Activated T-cell treated with anti-CD3 and anti-CD28 coated beads for 48 hours (primary cell): ENCODE measurements around the gene TAS2R60.
"Not testable (repeated sequence)": the region's sequence is repeated elsewhere in the genome, so short reads cannot be mapped to it uniquely, and the experiment has no call there.

Source experiments
- DNase-seq: peaks from one replicate; pipeline ENCODE4 v3.0.0-alpha.2; 2020; ENCODE audit warnings: low read depth

TAS2R60 gene

DNA sequence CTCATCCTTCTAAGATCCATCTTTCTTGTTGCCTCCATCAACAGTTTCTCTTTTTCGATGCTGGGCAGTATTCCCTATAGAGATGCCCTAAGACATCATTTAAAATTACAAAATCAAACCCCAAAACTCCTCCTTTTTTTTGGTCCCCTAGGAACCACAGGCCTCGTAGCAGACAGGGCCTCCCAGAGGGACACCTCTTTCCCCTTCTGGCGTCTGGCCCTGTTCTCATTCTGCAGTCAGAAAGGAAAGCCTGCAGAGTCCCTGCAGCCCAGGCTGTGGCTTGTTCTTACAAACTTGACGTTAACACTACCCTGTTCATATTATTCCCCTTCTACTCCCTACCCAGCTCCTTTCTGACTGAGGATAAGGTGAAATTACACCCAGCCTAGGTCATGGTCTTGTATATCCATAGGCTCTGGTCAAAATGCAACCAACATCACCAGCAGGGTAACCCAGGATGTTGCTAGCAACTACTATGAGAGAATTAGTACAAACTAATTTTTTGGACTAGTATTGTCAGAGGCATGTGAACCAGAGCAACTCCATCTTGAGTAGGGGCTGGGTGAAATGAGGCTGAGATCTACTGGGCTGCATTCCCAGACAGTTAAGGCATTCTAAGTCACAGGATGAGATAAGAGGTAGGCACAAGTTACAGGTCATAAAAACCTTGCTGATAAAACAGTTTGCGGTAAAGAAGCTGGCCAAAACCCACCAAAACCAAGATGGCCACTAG, 31.1 kb upstream of the TAS2R60 start:
- DNase-seq = no peak

DNA sequence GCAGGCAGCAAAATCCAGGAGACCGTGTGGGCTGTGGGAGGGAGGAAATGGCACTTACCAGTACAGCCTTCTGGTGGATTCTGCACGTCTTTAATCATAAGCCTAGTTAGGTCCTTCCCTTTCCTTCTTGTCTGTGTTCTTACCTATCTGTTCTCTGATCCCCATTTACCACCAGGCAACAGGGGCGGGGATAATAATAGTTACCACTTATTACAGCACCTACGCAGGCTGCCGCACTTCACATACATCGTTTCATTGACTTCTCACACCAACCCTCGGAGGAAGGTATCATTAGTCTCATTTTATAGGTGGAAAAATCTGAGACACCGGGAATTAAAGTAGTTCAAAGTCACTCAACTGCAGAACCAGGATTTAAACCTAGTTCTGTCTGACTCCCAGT, 30.1 kb upstream of the TAS2R60 start:
- DNase-seq = no peak

DNA sequence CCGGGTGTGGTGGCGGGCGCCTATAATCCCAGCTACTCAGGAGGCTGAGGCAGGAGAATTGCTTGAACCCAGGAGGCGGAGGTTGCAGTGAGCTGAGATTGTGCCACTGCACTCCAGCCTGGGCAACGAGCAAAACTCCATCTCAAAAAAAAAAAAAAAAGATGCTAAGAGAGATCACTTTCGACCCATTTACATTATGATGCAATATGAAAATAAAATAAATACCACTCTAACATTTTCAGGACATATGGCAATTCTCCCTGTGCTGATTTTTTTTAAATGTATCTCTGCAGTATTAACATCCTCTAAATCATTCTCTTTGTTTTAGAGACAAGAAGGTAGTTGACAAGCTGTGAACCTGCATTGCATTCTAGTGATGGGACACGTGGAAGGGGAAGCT, 28.0 kb upstream of the TAS2R60 start:
- not testable (repeated sequence) for DNase-seq

DNA sequence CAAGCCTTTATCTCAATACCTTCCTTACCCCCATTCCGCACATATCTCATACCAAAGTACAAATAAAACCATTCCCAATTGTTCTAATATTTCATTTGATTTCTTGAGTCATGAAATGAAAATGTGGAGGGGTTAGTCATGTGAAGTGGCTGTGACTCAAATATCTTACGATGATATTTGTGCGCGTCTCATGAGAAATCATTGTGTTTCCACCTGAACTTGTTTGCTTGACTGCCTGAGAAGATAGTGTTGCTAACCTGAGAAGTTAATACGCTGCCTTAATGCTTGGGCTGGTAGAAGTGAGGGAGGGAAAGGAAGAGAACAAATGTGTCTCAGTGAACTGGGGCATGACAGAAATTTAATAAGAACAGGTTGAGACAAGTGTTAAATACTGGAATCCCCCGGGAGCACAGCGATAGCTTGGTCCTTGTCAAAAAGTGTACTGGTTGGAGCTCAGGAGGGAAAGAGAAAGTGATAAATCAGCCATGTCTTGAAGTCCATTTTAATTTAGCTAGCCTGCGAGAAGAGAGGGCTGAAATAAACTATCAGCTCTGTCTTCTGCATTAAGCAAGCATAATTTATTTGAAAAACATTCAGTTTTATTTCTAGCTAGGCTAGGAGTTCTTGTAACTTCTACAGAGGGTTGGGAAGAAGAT, 27.4 kb upstream of the TAS2R60 start:
- no peak for DNase-seq

DNA sequence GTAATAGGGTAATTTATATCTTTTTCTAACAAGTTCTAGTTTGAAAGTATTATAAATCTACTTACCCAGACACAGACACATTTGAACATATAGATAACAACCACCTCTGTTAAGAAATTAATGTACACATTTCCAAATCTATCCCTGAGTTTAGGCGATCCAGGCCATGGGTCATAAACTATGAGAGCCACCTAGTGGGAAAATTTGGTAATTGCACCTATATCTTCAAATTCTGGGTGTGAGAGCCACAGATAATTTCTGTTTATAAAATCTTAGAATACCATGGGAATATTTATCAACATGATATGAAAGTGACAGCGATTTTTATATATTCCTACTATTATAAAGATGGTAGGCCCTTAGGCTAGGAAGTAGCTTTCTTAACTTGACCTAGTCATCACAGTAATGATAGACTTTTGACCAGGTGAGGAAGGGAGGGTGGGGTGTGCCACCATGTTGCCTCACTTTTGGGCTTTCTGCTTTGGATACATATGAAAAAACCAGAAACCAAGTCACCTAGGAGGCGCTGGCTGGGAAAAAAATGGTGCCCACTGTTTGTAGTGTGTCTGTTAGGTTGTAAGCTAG, 26.6 kb upstream of the TAS2R60 start:
- DNase-seq = no peak

DNA sequence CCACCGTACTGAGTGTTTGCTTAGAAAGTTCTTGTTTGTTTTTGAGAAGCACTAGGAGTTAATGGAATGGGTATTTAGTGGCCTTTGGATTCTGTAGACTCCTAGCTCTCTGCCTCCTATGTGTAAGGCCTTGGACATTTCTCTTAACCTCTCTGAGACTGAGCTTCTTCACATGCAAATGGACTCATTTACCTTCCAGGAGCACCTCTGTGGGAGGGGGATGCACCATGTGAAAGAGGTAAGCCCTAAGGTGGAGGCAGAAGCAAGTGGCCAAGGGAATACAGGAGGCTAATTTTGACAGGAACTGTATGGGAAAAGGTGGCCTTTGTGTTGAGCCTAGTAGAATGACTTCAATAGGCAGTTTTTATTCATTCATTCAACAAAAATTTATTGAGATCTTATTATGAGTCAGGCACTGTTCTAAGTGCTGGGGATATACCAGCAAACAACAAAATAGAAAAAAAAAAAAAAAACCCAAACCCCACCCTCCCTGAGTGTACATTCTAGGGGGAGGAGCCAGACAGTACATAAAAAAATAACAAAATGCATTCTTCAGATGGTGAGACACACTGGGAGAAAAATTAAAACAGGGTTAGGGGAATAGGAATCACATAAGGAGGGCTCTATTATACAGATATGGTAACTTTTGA, 25.4 kb upstream of the TAS2R60 start:
- no peak for DNase-seq

DNA sequence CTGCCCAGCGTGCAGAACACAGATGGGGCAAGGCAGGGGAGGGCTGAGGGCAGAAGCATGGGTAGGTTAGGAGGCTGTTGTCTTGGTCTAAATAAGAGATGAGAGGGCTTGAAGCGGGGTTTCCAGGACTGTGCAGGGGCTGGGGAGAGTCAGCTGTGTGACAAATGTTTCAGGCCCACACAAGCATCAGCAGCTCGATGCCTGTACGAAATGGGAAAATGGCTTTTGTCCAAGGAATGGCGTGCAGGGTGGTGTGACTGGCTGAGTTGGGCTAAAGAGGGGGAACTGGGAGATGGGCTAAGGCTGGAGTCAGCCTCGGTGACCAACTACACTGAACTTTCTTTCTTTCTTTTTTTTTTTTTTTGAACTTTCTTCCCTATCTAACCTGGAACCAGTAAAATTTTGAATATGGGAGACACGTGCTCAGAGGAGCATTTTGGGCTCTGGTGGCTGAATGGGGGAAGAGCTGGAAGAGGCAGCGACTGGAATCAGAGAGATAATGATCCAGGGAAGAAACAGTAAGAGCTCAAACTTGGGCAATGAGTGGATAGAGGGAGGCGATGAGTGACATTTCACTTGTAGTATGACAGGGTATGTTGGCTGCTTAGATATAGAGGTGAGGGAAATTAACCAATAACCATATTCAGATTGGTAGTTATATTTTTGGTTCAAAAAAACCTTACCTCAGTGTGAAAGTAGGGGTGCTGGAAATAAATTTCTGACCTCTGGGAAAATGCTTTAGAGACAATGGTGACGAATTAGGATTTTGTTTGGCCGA, 24.4 kb upstream of the TAS2R60 start:
- DNase-seq = no peak

DNA sequence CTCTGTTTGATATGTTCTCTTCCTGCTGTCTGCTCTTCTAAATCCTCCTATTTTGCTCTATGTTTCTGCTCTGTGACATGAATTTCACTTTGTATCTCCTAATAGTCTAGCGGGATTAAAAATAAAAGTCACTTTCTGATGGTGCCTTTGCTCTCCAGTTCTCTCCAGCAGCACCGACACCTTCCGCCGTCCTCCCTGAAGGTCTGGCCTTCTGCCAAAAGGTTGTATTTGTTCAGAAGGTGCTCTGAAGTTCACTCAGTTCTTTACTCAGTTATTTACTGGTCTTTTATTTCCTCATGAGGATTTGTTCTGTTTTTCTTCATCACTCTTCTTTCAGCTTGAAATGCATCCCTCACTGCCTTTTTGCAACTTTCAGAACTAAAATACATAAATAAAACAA, 23.4 kb upstream of the TAS2R60 start:
- no peak for DNase-seq

DNA sequence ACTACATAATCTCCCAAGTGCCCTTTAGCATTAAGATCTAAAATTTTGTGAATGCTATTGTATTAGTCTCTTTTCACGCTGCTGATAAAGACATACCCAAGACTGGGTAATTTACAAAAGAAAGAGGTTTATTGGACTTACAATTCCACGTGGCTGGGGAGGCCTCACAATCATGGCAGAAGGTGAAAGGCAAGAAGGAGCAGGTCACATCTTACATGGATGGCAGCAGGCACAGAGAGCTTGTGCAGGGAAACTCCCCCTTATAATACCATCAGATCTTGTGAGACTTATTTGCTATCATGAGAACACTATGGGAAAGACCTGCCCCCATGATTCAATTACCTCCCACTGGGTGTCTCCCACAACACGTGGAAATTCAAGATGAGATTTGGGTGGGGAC, 22.6 kb upstream of the TAS2R60 start:
- not testable (repeated sequence) for DNase-seq

DNA sequence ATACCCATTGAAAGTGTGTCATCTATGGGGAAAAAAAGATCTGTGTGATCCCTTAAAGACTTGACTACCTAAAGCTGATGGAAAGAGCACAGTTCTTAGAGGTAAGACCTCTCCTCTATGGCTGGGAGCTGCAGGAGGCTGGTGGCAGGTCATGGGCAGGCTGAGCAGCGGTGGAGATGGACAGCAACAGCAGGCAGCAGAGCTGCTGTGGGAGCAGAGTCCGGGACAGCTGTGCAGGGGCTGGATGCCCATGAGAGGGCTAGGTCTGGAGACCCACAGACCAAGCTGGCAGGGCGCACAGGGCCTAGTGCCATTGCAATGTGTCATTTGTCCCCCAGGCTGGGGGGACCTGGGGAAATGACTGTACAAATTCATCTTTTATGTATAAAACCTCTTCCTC, 21.2 kb upstream of the TAS2R60 start:
- DNase-seq = no peak

DNA sequence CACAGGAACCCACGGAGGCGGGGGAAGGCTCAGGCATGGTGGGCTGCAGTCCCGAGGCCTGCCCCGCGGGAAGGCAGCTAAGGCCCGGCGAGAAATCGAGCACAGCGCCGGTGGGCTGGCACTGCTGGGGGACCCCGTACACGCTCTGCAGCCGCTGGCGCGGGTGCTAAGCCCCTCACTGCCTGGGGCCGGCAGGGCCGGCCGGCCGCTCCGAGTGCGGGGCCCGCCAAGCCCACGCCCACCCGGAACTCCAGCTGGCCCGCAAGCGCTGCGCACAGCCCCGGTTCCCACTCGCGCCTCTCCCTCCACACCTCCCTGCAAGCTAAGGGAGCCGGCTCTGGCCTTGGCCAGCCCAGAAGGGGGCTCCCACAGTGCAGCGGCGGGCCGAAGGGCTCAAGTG, 18.8 kb upstream of the TAS2R60 start:
- not testable (repeated sequence) for DNase-seq

DNA sequence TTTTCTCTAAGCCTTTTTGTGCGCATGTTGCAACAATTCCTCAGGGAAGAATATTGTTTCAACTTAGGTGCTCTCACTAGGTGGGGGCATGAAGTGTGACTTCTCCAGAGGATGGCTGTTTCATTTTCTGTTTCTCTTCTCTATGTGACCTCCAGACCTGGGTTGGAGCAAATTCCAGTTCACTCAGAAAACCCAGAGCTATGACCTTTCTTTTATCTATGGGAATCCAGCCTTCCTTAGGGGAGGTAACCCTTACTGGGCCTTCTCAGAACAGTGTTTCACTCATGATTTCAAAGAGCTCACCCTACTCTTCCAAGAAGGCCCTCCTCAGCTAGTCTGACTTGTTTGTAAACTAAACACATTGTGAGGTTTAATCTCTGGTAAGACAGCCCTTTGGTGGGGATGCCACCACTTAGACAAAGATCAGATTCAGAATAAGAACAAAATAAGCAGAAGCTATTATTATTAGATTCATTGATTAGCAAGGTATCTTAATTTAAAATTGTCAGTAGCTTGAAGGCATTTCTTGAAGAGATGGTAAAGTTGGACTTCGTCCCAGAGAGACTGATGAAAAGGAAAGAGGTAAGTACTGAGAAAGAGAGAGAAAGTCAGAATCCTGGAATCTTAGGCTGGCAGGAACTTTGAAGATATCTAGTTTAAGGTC, 16.6 kb upstream of the TAS2R60 start:
- no peak for DNase-seq

DNA sequence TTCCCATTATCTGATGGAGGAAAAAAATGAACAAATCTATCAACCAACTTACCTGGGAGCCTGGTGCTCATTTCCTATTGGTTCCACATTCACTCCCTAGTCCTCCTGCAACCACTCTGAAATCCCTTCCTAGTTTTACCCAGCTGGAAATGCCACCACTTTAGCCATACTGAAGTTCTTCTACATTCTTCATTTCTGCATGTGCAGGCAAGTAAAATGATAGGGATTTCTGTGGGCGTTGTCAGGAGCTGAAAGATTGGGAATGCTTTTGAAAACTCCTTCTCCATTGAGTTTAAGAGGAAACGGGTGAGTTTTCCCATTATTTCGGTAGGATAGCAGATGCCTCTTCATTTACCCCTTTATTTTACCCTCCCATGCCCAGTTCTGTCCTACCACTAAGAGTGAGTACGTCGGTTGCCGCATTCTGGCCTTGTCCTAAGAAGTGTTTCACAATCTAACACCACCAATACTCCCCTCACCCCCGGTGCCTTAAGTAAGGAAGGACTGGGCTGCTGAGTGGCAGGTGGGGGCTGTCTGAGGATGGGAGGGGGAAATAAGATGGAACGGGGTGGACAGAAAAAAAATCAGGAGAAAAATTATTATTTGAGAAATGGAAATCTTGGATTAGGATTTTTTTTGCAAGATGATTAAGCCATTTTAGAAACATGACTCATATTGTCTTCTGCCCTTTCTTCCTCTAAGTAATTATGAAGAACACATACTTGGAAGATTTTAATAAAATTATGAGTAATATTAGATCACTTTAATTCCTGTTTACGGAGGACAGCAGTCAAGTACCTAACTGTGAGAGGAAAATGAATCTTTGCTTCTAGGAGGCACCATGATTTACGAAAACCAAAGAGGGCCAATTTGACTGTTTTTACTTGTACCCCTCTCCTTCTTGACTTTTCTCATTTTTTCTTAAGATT, 13.2 kb upstream of the TAS2R60 start:
- DNase-seq = no peak

DNA sequence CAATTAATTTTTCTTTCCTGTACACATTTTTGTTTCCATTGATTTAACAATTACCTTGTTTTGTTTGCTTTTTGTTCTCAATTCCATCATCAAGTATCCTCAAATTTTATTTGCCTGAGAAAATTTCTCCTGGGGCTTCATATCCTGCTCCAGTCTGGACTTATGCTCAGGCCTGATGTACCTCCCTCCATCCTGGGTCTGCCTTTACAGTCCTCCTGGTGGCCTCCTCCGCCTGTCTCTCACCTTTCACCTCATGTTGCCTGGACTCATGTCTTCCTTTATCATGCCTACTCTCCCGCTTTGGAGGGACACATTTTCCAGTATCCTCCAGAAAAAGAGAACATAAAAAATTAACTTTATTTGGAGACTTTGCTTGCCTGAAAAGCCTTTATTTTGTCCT, 12.1 kb upstream of the TAS2R60 start:
- DNase-seq = no peak

DNA sequence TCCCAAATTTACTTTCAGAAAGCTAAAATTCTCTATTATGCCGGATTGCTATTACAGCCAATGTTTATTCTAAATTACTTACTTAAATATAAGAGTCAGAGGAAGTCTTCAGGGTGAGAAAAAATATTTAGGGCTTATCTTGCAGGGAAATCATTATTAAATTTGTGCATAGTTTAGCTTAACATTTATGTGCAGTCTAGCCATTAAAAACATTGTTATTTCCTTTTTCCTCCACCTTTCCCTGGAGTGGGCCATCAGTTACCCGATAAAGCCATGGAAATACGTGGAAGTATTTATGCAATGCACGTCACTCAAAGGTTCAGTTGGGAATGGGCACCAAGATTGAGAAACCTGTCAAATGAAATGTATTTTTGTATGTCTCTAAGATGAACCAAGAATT, 9.5 kb upstream of the TAS2R60 start:
- DNase-seq = no peak

DNA sequence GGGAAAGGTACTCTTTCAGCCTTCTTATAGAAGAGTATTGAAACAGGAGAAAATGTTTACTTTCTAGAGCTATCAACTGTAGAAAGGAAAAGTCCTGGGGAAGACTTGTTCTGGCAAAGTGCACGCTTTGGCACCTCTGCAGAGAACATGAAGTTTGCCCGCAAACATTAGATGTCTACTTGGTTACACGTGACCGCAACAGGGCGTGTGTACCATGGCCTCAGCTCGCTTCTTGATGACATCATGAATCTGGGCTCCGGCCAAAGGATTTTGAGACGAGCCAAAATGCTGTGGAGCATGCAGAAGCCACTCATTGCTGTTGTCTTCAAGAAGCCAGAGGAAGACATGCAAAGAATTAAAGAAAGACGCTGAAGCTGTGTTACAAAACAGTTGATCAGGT, 8.6 kb upstream of the TAS2R60 start:
- DNase-seq = no peak

DNA sequence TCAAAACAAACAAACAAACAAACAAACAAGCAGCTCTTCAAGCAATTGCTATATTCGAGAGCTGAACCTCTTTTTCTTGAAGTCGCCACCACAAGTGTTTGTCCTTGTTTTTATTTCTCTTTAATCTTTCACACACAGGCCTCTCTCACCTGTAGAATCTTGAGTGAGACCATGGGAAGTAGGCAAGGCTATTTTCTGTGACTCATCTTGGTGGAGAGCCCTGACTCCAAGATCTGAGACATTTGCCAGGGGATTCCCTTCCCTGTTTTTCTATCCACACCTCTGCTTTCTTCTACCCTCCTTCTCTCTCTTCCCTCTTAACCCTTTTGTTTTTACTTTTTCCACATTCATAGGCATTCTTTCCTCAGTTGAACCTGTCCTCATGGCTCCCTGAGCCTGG, 8.0 kb upstream of the TAS2R60 start:
- DNase-seq = no peak

DNA sequence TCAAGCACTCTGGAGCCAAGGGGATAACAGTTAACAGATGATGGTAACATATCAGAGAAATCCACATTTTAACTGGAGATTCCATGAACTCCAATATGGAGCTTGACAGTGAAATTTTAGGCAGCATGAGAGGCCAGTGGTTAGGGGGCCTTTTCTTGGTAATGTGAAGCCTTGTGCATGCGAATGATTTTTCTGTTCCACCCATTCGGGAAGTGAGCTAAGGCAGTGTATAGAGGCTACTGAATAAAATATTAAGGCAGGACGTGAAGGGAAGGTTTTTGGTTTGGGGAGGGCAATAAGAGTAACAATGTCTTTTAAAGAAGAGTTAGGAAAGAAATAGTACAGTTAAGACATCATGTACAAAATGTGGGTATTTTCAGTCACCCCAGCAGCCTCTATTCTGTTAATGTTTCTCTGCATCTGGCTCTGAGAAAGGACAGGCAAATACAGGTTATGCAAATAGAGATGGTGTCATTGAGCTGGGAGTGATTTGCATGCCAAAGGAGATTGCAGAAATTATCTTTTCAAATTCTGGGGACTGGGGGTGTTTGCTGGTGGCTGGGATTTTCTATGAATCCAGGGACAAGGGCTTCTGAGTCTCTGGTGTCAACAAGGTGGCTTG, 6.8 kb upstream of the TAS2R60 start:
- DNase-seq = no peak

DNA sequence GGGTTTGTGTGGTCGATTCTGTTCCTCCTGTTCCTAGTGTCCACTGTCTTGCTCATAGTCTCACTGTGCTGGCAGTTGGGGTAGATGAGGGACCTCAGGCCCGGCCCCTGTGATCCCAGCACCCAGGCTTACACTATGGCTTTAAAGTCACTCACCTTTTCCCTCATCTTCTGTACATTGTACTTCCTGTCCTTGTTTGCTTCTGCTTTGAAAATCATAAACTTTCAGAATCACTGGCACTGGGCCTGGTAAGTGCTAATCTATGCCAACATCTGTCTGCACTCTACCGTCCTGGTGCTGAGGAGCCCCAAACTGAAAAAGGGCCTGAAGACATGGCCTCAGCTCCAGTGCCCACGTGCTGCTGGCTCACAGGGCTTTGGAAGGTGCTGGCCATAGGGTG, 5.7 kb upstream of the TAS2R60 start:
- no peak for DNase-seq

DNA sequence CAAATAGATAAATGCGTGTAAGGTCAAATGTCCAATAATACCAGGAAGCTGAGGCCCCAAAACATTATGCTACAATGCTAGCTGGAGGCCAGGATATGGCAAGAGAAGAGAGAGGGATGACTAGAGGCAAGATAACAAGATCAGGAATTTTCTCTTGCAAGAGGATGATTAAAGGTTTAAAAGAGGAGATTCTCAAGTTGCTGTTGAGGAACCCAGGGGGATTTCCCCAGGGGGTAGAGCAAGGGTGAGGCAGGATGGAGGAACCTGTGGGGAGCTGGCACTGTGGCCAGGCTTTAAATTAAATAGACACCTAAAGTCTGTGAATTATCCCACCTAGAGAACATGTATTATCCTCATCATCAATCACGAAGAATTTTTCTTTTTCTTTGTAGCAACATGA, 3.4 kb upstream of the TAS2R60 start:
- no peak for DNase-seq
